Fibroblast of skin of left biceps (primary cell): Measurements from ENCODE around the gene RBM42.
"Not testable (repeated sequence)": the region's sequence is repeated elsewhere in the genome, so short reads cannot be mapped to it uniquely, and the experiment has no call there.

ENCODE experiments used
- DNase-seq, 2 experiments: peaks; one replicate each; pipeline ENCODE4 v3.0.0-alpha.2; 2013; ENCODE audit warnings: low read depth in 2 of 2

Gene RBM42, protein sequence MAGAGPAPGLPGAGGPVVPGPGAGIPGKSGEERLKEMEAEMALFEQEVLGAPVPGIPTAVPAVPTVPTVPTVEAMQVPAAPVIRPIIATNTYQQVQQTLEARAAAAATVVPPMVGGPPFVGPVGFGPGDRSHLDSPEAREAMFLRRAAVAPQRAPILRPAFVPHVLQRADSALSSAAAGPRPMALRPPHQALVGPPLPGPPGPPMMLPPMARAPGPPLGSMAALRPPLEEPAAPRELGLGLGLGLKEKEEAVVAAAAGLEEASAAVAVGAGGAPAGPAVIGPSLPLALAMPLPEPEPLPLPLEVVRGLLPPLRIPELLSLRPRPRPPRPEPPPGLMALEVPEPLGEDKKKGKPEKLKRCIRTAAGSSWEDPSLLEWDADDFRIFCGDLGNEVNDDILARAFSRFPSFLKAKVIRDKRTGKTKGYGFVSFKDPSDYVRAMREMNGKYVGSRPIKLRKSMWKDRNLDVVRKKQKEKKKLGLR

GRCh38 chr19:35628565-35629331 lies at the start of gene RBM42:
RBM42 (plus strand) TSS chr19:35629036; CDS start chr19:35629154, 118 bp downstream.
- peak; percentile 98 for DNase-seq

DNA sequence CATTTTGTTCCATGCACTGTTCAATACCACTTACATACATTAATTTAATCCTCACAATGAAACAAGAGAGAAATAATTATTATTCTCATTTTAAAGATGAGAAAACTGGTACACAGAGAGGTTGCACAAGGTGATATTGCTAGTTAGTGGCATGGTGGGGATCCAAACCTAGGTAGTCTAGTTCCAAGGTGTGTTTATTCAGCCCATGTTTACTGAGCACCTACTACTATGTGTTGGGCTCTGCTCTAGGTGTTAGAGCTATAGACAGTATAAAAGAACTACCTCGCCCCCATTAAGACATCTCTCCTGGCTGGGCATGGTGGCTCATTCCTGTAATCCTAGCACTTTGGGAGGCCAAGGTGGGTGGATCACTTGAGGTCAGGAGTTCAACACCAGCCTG lies 46.1 kb upstream of the RBM42 start:
- DNase-seq: no peak

DNA sequence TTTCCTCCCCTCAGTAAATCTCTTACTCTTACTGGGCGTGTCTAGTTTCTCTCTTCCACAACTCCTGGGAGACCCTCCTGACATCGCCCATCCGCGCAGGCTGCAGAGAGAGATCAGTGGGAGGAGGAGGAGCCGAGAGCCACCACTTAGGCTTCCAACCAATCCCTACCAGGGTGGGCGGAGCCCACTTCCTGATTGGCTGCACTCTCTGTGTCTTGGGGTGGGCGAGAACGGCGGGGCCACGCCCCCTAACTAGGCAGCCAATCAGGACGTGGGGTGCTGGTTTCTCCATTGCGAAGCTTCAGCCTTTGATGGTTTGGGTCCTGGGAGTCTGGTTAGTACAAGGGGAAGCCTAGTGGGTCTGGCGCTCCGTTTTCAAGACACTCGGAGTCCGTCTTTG lies 43.0 kb upstream of the RBM42 start, which contains the start of gene PMIS2:
PMIS2 (plus strand) TSS at position 326 of the 400 bp plus-strand sequence. CDS start 87 bp downstream, outside the sequence.
- DNase-seq: no peak

GRCh38 chr19:35587321-35587720 lies 41.5 kb upstream of the RBM42 start:
- no peak for DNase-seq

DNA sequence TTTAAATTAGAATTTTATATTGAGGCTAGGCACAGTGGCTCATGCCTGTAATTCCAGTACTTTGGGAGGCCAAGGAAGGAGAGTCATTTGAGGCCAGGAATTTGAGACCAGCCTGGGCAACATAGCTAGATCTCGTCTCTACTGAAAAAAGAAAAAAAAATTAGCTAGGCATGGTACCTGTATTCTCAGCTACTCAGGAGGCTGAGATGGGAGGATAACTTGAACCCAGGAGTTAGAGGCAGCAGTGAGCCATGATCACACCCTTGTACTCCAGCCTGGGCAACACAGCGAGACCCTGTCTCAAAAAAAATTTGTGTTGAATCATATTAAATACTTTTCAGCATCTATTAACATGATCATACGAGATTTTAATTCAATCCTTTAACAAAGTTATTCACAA lies 38.0 kb upstream of the RBM42 start:
- DNase-seq: no peak

GRCh38 chr19:35592226-35592625 lies 36.6 kb upstream of the RBM42 start:
- no peak for DNase-seq

DNA sequence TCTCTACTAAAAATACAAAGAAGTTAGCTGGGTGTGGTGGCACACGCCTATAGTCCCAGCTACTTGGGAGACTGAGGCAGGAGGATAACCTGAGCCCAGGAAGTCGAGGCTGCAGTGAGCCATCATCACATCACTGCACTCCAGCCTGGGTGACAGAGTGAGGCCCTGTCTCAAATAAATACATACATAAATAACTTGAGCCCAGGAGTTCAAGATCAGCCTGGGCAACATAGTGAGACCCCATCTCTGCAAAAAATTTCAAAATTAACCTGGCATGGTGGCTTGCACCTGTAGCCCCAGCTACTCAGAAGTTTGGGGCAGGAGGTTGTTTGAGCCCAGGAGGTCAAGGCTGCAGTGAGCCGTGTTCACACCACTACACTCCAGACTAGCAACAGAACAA lies 33.8 kb upstream of the RBM42 start:
- not testable (repeated sequence) for DNase-seq

- DNase-seq: no peak
Observed at GRCh38 chr19:35595928-35596327, 32.9 kb upstream of the RBM42 start.

DNA sequence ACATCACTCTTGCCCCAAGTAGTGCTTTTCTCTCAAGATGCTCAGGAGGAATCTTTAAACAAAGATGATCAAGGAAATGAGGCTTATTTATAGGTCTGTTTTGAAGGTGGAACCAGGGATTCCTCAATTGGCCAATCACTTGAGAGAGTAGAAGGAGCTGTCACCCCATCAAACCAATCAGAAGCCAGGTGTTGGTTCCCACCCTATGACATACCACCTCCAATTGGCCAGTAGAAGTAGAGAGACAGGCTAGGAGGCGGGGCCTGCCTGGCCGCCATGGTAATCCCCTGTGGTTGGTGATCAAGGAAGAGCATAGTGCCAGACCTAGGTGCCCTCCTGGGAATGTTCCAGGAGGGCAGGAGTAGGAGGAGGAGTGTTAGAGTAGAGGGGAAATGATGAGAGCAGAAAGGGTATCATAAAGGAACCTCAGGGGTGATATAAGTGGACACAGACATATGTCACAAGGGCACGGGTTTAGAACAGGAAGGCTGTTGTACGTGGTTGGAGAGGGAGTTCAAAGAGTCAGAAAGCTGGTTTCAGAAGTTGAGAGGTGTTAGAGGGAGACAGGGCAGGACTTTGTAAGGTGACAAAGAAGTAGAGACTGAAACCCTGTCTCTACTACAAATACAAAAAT lies 32.4 kb upstream of the RBM42 start:
- no peak for DNase-seq

- no peak for DNase-seq
Observed at GRCh38 chr19:35601971-35602370, 26.9 kb upstream of the RBM42 start.

- not testable (repeated sequence) for DNase-seq
Observed at GRCh38 chr19:35604436-35604835, 24.4 kb upstream of the RBM42 start.

- DNase-seq: not testable (repeated sequence)
Observed at GRCh38 chr19:35607170-35607569, 21.7 kb upstream of the RBM42 start.

- no peak for DNase-seq
Observed at GRCh38 chr19:35607661-35608060, 21.2 kb upstream of the RBM42 start.

DNA sequence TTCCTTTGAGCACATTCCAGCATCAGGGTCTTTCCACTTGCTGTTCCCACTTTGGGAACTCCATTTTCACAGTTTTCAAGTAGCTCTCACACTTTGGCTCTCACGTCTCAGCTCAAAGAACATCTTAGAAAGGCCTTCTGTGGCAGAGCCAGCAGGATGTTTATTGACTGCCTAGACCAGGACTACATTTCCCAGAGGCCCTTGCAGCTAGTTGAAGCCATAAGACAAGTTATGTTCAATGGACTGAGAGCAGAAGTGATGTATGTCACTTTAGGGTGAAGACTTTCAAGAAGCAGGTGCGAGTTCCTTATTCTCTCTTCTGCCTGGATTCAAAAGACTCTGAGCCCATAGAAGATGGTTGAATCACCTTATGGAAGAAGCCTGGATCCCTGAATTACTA lies 20.6 kb upstream of the RBM42 start:
- no peak for DNase-seq

DNA sequence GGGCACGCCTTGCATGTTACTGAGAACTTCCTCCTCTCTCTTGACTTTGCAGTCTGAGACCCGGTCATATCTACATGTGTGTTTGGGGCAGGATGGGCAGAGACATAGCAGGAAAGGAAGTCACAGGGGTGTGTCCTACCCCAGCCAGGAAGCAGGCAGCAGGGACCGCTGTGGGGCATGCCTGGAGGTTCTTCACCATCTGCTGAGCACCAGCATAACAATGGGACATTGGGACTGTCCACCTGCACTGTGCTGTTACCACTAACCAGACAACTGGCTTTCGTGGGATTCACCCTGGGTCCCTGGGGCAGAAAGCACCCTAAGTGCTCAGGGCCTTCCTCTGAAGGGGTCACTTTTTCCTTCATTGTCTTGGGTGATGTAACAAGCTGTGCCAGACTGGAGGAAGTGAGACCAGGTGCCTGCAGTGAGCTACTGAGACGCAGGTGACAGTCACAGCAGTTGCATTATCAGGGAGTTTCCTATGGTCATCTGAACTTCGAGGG lies 18.9 kb upstream of the RBM42 start:
- no peak for DNase-seq

DNA sequence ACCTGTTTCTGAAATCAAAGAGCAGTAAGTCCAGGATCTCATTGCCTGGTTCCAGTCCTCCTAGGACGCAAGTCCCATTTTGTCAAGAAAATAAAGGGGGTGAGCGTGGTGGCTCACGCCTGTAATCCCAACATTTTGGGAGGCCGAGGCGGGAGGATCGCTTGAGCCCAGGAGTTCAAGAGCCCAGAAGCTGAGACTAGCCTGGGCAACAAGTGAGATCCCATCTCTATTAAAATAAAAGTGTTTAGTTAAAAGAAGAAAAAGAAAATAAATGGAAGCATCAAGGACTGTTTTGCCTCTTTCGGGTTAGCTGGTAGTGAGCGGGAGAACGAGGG lies 16.6 kb upstream of the RBM42 start:
- DNase-seq: no peak

DNA sequence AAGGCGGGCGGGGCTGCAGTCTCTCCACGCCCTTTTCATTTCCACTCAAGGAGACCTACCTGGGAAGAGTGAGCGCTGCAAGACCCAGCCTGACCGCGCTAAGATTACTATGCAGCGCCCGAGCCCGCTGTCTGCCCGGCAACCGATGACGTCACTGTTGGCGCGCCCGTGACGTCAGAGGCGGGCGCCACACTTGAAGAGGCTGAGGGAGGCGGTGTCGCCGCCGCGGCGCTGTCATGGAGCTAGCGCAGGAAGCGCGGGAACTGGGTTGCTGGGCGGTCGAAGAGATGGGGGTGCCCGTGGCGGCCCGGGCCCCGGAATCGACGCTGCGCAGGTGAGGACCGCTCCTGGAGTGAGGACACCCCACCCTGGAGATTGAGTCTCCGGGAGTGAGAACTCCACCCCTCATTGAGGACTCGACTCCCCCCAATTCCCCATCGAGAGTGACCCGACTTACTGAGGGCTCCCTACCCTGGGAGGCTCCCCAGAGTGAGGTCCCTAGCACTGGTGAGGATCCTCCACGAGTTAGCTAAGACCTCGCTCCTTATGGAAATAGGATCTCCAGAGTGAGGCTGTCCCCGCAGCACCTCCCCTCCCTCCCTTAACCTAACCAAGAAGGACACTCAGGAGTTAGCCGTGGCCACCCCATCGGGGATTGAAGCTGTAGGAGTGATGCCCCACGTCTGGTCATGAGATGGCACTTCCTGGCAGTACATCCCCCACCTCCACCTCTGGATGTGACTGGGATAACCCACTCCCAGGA lies 16.1 kb upstream of the RBM42 start, which contains the start of gene HAUS5:
HAUS5 (plus strand) TSS at position 177 of the 763 bp plus-strand sequence; CDS start at position 237, 60 bp downstream.
- peak; percentile 67 to 75 for DNase-seq

- no peak for DNase-seq
Observed at GRCh38 chr19:35613574-35613973, 15.3 kb upstream of the RBM42 start.

GRCh38 chr19:35615036-35615435 lies 13.8 kb upstream of the RBM42 start:
- DNase-seq: no peak

GRCh38 chr19:35618857-35619256 lies 10.0 kb upstream of the RBM42 start:
- no peak for DNase-seq

DNA sequence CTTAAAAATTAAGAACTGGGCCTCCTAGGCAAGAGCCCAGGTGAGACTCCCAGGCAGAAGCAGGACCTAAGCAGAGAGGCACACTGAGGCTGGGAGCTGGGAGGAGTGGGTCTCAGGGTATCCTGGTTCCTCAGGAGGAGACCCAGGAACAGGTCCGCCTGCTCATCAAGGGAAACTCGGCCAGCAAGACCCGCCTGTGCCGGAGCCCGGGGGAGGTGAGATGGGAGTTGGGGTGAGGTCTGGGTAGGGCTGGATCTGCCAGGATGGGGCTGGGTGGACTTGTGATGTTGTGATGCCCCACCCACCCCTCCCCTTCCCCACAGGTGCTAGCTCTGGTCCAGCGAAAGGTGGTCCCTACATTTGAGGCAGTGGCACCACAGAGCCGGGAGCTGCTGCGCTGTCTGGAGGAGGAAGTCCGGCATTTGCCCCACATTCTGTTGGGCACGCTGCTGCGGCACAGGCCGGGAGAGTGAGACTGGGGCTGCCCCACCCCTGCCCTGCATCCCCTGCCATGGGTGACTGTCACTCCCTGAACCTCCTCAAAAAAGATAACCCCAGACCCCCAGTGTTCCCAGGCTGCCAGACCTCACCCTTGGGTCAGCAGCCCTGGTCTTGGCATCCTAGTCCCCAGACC lies 9.4 kb upstream of the RBM42 start:
- no peak for DNase-seq
